GM18858 (cell line): ENCODE results near the gene RNF6.

Experiments
- ATAC-seq: cut with Tn5 transposase; IDR thresholded peaks from one replicate; pipeline ENCODE4 v1.9.1; 2021; ENCODE audit not compliant: unreplicated experiment

Gene RNF6

GRCh38 chr13:26168237-26168814 lies 53.8 kb downstream of the RNF6 start:
- no peak for ATAC-seq

- ATAC-seq: no peak
Observed at GRCh38 chr13:26163812-26164211, 58.3 kb downstream of the RNF6 start.
